Subcutaneous adipose tissue (tissue), 4 donors: ENCODE measurements around the gene LRRC8D. TPM values are rescaled to one million over a fixed set of nuclear protein-coding genes. Genes with fewer than 3 reads are reported as not detected.

ENCODE experiments used
- CTCF ChIP-seq: fragments of 450-650 bp; IDR thresholded peaks from one replicate; pipeline ENCODE4 v1.5.1; 2016; ENCODE audit warnings: low read depth, mild to moderate bottlenecking, control low read depth, antibody characterized with exemption, moderate library complexity
- total RNA-seq, 4 donors: library from RNA; depleted of rRNA; stranded (reverse); fragments of >200 nt; gene quantifications; one replicate each; pipeline ENCODE4 v1.1.0, GENCODE V29; 2016

LRRC8D gene
- total RNA-seq, 4 donors from 2014 or later, result 7.5 to 12.4 (median 9.2) TPM

- TF ChIP-seq CTCF, result no peak
Observed at GRCh38 chr1:89934461-89934860, 113.6 kb downstream of the LRRC8D start.

DNA sequence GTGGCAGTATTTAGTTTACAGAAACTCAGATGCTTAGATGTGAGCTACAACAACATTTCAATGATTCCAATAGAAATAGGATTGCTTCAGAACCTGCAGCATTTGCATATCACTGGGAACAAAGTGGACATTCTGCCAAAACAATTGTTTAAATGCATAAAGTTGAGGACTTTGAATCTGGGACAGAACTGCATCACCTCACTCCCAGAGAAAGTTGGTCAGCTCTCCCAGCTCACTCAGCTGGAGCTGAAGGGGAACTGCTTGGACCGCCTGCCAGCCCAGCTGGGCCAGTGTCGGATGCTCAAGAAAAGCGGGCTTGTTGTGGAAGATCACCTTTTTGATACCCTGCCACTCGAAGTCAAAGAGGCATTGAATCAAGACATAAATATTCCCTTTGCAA is 114.4 kb downstream of the LRRC8D start:
- no peak for TF ChIP-seq CTCF

- TF ChIP-seq CTCF, result no peak
Observed at GRCh38 chr1:89936694-89937093, 115.9 kb downstream of the LRRC8D start.

- no peak for TF ChIP-seq CTCF
Observed at GRCh38 chr1:89938171-89939055, 117.6 kb downstream of the LRRC8D start.

DNA sequence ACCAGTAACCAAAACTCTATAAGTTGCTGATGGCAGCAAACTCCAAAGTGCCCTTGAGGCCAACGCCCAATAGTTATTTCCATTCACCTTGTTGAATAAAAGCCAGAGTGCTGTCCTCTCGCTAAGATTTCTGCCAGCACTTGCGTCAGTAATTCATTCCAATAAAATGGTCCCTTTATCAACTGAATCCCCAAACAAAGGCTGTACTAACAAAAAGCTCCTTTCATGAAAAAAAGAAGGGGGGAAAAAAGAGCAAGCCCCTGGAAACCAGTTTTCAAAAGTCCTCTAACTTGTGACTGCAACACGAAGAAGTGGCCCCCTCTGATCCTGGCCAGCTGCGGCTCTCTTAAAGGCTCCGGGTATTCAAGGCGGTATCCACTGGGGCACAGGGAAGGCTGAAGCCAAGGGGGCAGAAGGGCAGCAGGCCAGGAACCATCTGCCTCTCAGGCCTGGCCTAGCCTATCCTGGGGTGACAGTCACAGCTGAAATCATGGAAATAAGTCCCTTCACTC is 118.3 kb downstream of the LRRC8D start:
- TF ChIP-seq CTCF, result no peak

GRCh38 chr1:89939693-89940438 is 119.0 kb downstream of the LRRC8D start:
- TF ChIP-seq CTCF, result no peak
